ENCODE measurements around the gene SHQ1. TPM values are rescaled to one million over a fixed set of nuclear protein-coding genes. Genes with fewer than 3 reads are reported as not detected.
A peak's percentile ranks its signal among the peaks of the same experiment; 100 is the strongest.
"Not testable (repeated sequence)": the region's sequence is repeated elsewhere in the genome, so short reads cannot be mapped to it uniquely, and the experiment has no call there.

SHQ1 gene
- total and polyA plus RNA-seq, 5 donors from 2014 or later: 14.5 to 26.3 (median 18.0) TPM

- H3K9me3 Mint-ChIP-seq: no peaks in the 10 kb centered on the region
- ATAC-seq (ENCODE audit: low read depth in 2 of 2) (no peak), DNase-seq (no peak)
- no peaks in the 10 kb centered on the region for H3K27me3 Mint-ChIP-seq
- no peak overlapping the region for H3K4me3 Mint-ChIP-seq
- Histone ChIP-seq H3K27me3 (ENCODE audit: control insufficient read depth, insufficient read depth, low read length) (no peaks in the 10 kb centered on the region), H3K27ac (ENCODE audit: insufficient read depth, low read length, poor library complexity, severe bottlenecking) (no peak overlapping the region), H3K4me1 (ENCODE audit: control insufficient read depth, insufficient read depth, low read length, poor library complexity, severe bottlenecking) (no peaks in the 10 kb centered on the region), H3K4me3 (ENCODE audit: low read depth, low read length) (no peak overlapping the region), H3K36me3 (ENCODE audit: control insufficient read depth, insufficient read depth, low read length) (no peaks in the 10 kb centered on the region), H3K9me3 (ENCODE audit: control insufficient read depth in 2 of 2, low read length in 2 of 2) (no peaks in the 10 kb centered on the region)
- peaks cover 15 to 24% (median 17%) of the 10 kb centered on the region in 4 donors for H3K4me1 Mint-ChIP-seq
- peaks cover 34% of the 10 kb centered on the region for H3K36me3 Mint-ChIP-seq
- H3K27ac Mint-ChIP-seq: no peak overlapping the region
These were observed 102.9 kb downstream of the SHQ1 start for GRCh38 chr3:72745146-72745999.

GRCh38 chr3:72744330-72744729 lies 103.9 kb downstream of the SHQ1 start:
- Mint-ChIP-seq H3K4me1 (peaks cover 10 to 23% (median 13%) of the 10 kb centered on the region in 4 donors), H3K36me3 (peaks cover 24% of the 10 kb centered on the region), H3K4me3 (no peak overlapping the region), H3K27me3 (no peaks in the 10 kb centered on the region), H3K9me3 (peaks cover 0 to 1% (median 0%) of the 10 kb centered on the region in 7 donors), H3K27ac (peak overlapping the region in 1 of 3 donors; percentile 26)
- H3K4me1 ChIP-seq (ENCODE audit: control insufficient read depth, insufficient read depth, low read length, poor library complexity, severe bottlenecking): peaks cover 6% of the 10 kb centered on the region
- ATAC-seq (ENCODE audit: low read depth in 2 of 2): no peak
- H3K36me3 ChIP-seq (ENCODE audit: control insufficient read depth, insufficient read depth, low read length): no peaks in the 10 kb centered on the region
- H3K4me3 ChIP-seq (ENCODE audit: low read depth, low read length): no peak overlapping the region
- H3K27ac ChIP-seq (ENCODE audit: insufficient read depth, low read length, poor library complexity, severe bottlenecking): no peak overlapping the region
- no peaks in the 10 kb centered on the region for H3K9me3 ChIP-seq (ENCODE audit: control insufficient read depth in 2 of 2, low read length in 2 of 2)
- DNase-seq: no peak
- H3K27me3 ChIP-seq (ENCODE audit: control insufficient read depth, insufficient read depth, low read length): no peaks in the 10 kb centered on the region

DNA sequence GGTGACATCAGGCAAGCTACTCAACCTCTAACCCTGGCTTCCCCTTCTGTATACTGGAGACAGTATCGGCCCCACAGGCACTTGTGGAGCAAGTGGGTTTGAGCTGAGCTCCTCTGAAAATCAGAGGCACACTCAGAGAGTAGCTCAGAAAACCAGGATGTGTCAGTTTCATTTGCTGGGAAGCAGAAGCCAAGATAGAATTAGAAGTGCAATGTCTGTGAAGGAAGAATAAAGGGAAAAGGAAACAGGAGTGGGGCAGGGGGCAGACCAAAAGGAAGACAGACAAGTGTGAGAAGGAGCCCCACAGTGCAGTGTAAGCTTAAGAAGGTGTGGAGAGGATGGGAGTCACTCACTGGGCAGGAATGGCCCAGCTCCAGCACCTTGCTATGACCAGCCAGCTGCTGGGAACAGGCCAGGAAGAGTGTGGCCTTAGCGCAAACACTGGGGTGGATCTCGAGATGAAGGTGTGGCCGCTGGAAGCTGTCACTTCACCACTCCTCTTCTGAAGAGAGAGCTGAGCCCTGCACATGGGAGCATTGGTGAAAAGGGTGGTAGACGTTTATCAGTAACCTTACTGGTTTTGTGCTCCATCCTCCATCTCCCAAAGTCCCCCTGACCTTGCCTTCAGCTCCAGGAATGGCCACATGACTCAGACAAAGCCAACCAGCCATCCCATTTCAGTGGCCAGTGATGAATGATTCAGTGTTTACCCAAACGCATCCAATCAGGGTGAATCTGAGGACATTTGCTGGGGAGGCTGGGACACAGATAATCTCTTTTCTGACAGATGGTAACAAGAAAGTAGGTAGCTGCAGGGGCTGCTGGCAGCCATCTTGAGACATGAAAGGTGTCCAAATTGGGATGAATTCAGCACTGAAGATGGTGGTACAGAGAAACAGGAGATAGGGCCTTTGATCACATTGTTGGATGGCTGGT lies 108.4 kb downstream of the SHQ1 start:
- Mint-ChIP-seq H3K27me3 (peaks cover 4% of the 10 kb centered on the region), H3K9me3 (peaks cover 0 to 3% (median 1%) of the 10 kb centered on the region in 7 donors), H3K4me3 (peak overlapping the region; percentile 85 to 97 (median 91)), H3K4me1 (peaks cover 5 to 33% (median 16%) of the 10 kb centered on the region in 4 donors), H3K27ac (peak overlapping the region; percentile 88 to 97 (median 89)), H3K36me3 (peaks cover 6% of the 10 kb centered on the region)
- H3K4me1 ChIP-seq (ENCODE audit: control insufficient read depth, insufficient read depth, low read length, poor library complexity, severe bottlenecking): peaks cover 20% of the 10 kb centered on the region
- DNase-seq (no peak), ATAC-seq (ENCODE audit: low read depth in 2 of 2) (no peak)
- H3K27me3 ChIP-seq (ENCODE audit: control insufficient read depth, insufficient read depth, low read length): no peaks in the 10 kb centered on the region
- H3K9me3 ChIP-seq (ENCODE audit: control insufficient read depth in 2 of 2, low read length in 2 of 2): peaks cover 0 to 4% of the 10 kb centered on the region in 2 experiments
- no peaks in the 10 kb centered on the region for H3K36me3 ChIP-seq (ENCODE audit: control insufficient read depth, insufficient read depth, low read length)
- H3K27ac ChIP-seq (ENCODE audit: insufficient read depth, low read length, poor library complexity, severe bottlenecking): peak overlapping the region; percentile 47
- peak overlapping the region; percentile 69 for H3K4me3 ChIP-seq (ENCODE audit: low read depth, low read length)

DNA sequence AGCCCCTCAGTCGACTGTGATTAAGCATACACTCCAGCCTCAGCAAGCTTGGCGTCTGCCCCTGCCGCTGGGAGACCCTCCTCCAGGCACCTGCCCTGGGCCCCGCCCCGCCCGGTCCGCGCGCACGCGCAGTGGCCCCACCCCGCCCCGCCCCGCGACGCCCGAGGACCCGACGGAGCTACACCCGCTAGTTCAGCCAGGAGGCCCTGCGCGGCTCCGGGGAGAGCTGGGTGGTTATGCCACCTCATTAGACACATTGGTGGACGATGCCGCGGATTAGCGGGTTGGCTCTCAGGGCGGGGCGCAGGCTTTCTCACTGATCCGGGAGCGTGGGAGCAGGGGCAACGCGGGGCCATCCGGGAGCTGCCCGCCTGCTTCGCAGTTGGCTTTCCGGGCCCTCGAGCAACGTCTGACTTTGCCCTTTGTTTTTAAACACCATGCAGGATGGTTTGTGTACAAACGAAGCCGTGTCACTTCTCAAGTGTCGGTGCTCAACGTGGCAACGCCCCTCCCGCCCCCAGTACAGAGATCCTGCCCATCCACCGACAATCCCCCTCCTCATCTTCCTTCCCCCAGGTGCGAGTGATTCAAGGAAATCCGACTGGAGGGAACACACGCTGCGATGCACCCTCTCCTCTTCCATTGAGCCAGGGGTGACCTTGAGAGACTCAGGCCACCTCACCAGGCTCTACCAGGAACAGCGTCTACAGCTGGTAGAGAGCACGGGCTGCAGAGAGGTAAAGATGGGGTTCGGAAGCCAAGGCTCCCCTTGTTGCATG lies 109.3 kb downstream of the SHQ1 start:
- H3K9me3 ChIP-seq (ENCODE audit: control insufficient read depth in 2 of 2, low read length in 2 of 2): peaks cover 0 to 6% of the 10 kb centered on the region in 2 experiments
- no peaks in the 10 kb centered on the region for H3K27me3 ChIP-seq (ENCODE audit: control insufficient read depth, insufficient read depth, low read length)
- H3K27ac ChIP-seq (ENCODE audit: insufficient read depth, low read length, poor library complexity, severe bottlenecking): peak overlapping the region; percentile 47
- peak overlapping the region; percentile 77 for H3K4me3 ChIP-seq (ENCODE audit: low read depth, low read length)
- Mint-ChIP-seq H3K27ac (peak overlapping the region; percentile 88 to 97 (median 89)), H3K4me3 (peak overlapping the region; percentile 81 to 97 (median 91)), H3K27me3 (peaks cover 4% of the 10 kb centered on the region), H3K9me3 (peaks cover 0 to 8% (median 1%) of the 10 kb centered on the region in 7 donors), H3K4me1 (peaks cover 5 to 33% (median 15%) of the 10 kb centered on the region in 4 donors), H3K36me3 (peaks cover 6% of the 10 kb centered on the region)
- ATAC-seq (ENCODE audit: low read depth in 2 of 2) (peak; percentile 91 to 94), DNase-seq (peak; percentile 68 to 75 (median 75))
- H3K4me1 ChIP-seq (ENCODE audit: control insufficient read depth, insufficient read depth, low read length, poor library complexity, severe bottlenecking): peaks cover 20% of the 10 kb centered on the region
- H3K36me3 ChIP-seq (ENCODE audit: control insufficient read depth, insufficient read depth, low read length): no peaks in the 10 kb centered on the region

- H3K27ac ChIP-seq (ENCODE audit: insufficient read depth, low read length, poor library complexity, severe bottlenecking); ATAC-seq (ENCODE audit: low read depth in 2 of 2); H3K27ac Mint-ChIP-seq; DNase-seq; H3K4me3 Mint-ChIP-seq; H3K36me3 ChIP-seq (ENCODE audit: control insufficient read depth, insufficient read depth, low read length); H3K27me3 Mint-ChIP-seq; H3K36me3 Mint-ChIP-seq; H3K9me3 ChIP-seq (ENCODE audit: control insufficient read depth in 2 of 2, low read length in 2 of 2); H3K27me3 ChIP-seq (ENCODE audit: control insufficient read depth, insufficient read depth, low read length); H3K4me3 ChIP-seq (ENCODE audit: low read depth, low read length): not testable (repeated sequence)
- Mint-ChIP-seq H3K4me1 (peaks cover 0 to 24% (median 13%) of the 10 kb centered on the region in 4 donors), H3K9me3 (peaks cover 0 to 14% (median 1%) of the 10 kb centered on the region in 7 donors)
- peaks cover 20% of the 10 kb centered on the region for H3K4me1 ChIP-seq (ENCODE audit: control insufficient read depth, insufficient read depth, low read length, poor library complexity, severe bottlenecking)
These were observed 113.2 kb downstream of the SHQ1 start for GRCh38 chr3:72735072-72735471.

DNA sequence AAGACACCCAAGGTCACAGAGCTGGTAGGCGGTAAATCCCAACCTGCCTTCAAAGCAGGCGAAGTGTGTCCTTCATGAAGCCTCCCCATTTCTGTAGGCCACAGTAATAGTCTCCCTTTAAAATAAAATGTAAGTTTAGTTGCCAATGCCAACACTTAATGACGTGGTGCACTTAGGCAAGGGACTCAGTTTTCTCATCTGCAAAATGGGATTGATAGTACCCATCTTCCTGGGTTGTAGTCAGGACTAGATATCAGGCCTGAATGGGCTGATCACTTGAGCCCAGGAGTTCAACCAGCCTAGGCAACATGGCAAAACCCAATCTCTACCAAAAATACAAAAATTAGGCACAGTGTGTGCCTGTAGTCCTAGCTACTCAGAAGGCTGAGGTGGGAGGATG lies 114.6 kb downstream of the SHQ1 start:
- H3K4me1 ChIP-seq (ENCODE audit: control insufficient read depth, insufficient read depth, low read length, poor library complexity, severe bottlenecking): peaks cover 9% of the 10 kb centered on the region
- Mint-ChIP-seq H3K4me3 (no peak overlapping the region), H3K9me3 (peaks cover 0 to 14% (median 1%) of the 10 kb centered on the region in 7 donors), H3K27me3 (peaks cover 9% of the 10 kb centered on the region), H3K36me3 (no peaks in the 10 kb centered on the region), H3K27ac (no peak overlapping the region), H3K4me1 (peaks cover 0 to 11% (median 5%) of the 10 kb centered on the region in 4 donors)
- no peak for ATAC-seq (ENCODE audit: low read depth in 2 of 2)
- no peaks in the 10 kb centered on the region for H3K36me3 ChIP-seq (ENCODE audit: control insufficient read depth, insufficient read depth, low read length)
- DNase-seq: no peak
- no peaks in the 10 kb centered on the region for H3K27me3 ChIP-seq (ENCODE audit: control insufficient read depth, insufficient read depth, low read length)
- H3K9me3 ChIP-seq (ENCODE audit: control insufficient read depth in 2 of 2, low read length in 2 of 2): peaks cover 2 to 6% of the 10 kb centered on the region in 2 experiments
- H3K27ac ChIP-seq (ENCODE audit: insufficient read depth, low read length, poor library complexity, severe bottlenecking): no peak overlapping the region
- H3K4me3 ChIP-seq (ENCODE audit: low read depth, low read length): no peak overlapping the region

All from CD4-positive, CD25-positive, alpha-beta regulatory T cell (primary cell).